GM21723 (cell line): Measurements from ENCODE around the gene C15orf62.

Experiments used
- ATAC-seq: cut with Tn5 transposase; IDR thresholded peaks from one replicate; pipeline ENCODE4 v1.9.1; 2021; ENCODE audit warnings: mild to moderate bottlenecking, moderate library complexity; ENCODE audit not compliant: unreplicated experiment

Gene C15orf62

GRCh38 chr15:40754883-40755811 lies 14.6 kb upstream of the C15orf62 start, which contains the start of gene RMDN3:
TSS of gene RMDN3 (minus strand) at chr15:40755254. CDS start at chr15:40754783, 471 bp downstream.
- peak; percentile 75 for ATAC-seq

- ATAC-seq: no peak
These were observed 14.0 kb upstream of the C15orf62 start for GRCh38 chr15:40755812-40756208.

GRCh38 chr15:40756938-40757337 lies 12.8 kb upstream of the C15orf62 start:
- no peak for ATAC-seq

GRCh38 chr15:40759961-40760360 lies 9.8 kb upstream of the C15orf62 start:
- ATAC-seq: no peak

GRCh38 chr15:40762919-40763800 lies 6.6 kb upstream of the C15orf62 start:
- ATAC-seq: no peak

GRCh38 chr15:40763801-40764628 lies 5.8 kb upstream of the C15orf62 start, which contains the start of gene GCHFR:
TSS of gene GCHFR (plus strand) at chr15:40764068. CDS start at chr15:40764181, 113 bp downstream.
- ATAC-seq: peak; percentile 56

- ATAC-seq: no peak
These were observed 5.1 kb upstream of the C15orf62 start for GRCh38 chr15:40764629-40765103.

- no peak for ATAC-seq
These were observed 3.5 kb upstream of the C15orf62 start for GRCh38 chr15:40766194-40766815.

GRCh38 chr15:40766906-40767837 lies 2.6 kb upstream of the C15orf62 start:
- no peak for ATAC-seq

- no peak for ATAC-seq
These were observed 1.8 kb upstream of the C15orf62 start for GRCh38 chr15:40767838-40768500.

GRCh38 chr15:40768521-40769273 lies 1.1 kb upstream of the C15orf62 start:
- ATAC-seq: peak; percentile 3

- ATAC-seq: no peak
These were observed 454 bp downstream of the C15orf62 start for GRCh38 chr15:40770147-40770721.

- no peak for ATAC-seq
These were observed 1.5 kb downstream of the C15orf62 start for GRCh38 chr15:40771242-40771641.

GRCh38 chr15:40772014-40772413 lies 2.2 kb downstream of the C15orf62 start:
- no peak for ATAC-seq

GRCh38 chr15:40773496-40773895 lies 3.7 kb downstream of the C15orf62 start:
- ATAC-seq: no peak

- no peak for ATAC-seq
These were observed 4.1 kb downstream of the C15orf62 start for GRCh38 chr15:40773902-40774301.

GRCh38 chr15:40775007-40775406 lies 5.2 kb downstream of the C15orf62 start:
- ATAC-seq: no peak
